GM20431 (cell line): Measurements from ENCODE around the gene ECSCR.
"Not testable (repeated sequence)": the region's sequence is repeated elsewhere in the genome, so short reads cannot be mapped to it uniquely, and the experiment has no call there.

ENCODE experiments used
- in situ Hi-C: fragments of 300-500 bp; cut with MseI, MboI; formaldehyde crosslinking; loops from one replicate; pipeline ENCODE4 v1.15.0; 2020; ENCODE audit warnings: low sequenced_read_pairs; ENCODE audit not compliant: unreplicated experiment

The ECSCR gene

GRCh38 chr5:139415221-139415861 lies 47.2 kb downstream of the ECSCR start:
- in situ Hi-C loops: no loop called here

GRCh38 chr5:139414581-139415130 lies 47.9 kb downstream of the ECSCR start:
- in situ Hi-C loops: no loop called here

- in situ Hi-C loops: no loop called here
Measured at GRCh38 chr5:139413963-139414362, 48.6 kb downstream of the ECSCR start.

GRCh38 chr5:139413153-139413552 lies 49.4 kb downstream of the ECSCR start:
- in situ Hi-C loops: no loop called here

GRCh38 chr5:139410993-139411828 lies 51.3 kb downstream of the ECSCR start:
- in situ Hi-C loops: no loop called here

GRCh38 chr5:139410121-139410992 lies 52.2 kb downstream of the ECSCR start:
- in situ Hi-C loops: no loop called here

- in situ Hi-C loops: not testable (repeated sequence)
Measured at GRCh38 chr5:139409116-139409515, 53.4 kb downstream of the ECSCR start.

- in situ Hi-C loops: no loop called here
Measured at GRCh38 chr5:139408191-139408590, 54.4 kb downstream of the ECSCR start.

- in situ Hi-C loops: no loop called here
Measured at GRCh38 chr5:139407517-139407916, 55.0 kb downstream of the ECSCR start.

GRCh38 chr5:139406963-139407362 lies 55.6 kb downstream of the ECSCR start:
- in situ Hi-C loops: no loop called here

GRCh38 chr5:139404484-139404840 lies 58.1 kb downstream of the ECSCR start:
- in situ Hi-C loops: no loop called here

GRCh38 chr5:139403787-139404483 lies 58.6 kb downstream of the ECSCR start, which contains the start of gene SPATA24:
Gene SPATA24, minus strand, starts transcription at chr5:139404089. Its CDS starts 29 bp downstream, at chr5:139404060.
- in situ Hi-C loops: no loop called here

- in situ Hi-C loops: no loop called here
Measured at GRCh38 chr5:139403418-139403786, 59.1 kb downstream of the ECSCR start.

GRCh38 chr5:139402561-139403158 lies 59.9 kb downstream of the ECSCR start:
- in situ Hi-C loops: no loop called here

- in situ Hi-C loops: no loop called here
Measured at GRCh38 chr5:139401546-139401945, 61.0 kb downstream of the ECSCR start.

GRCh38 chr5:139399501-139400121 lies 62.9 kb downstream of the ECSCR start:
- in situ Hi-C loops: no loop called here
